ENCODE data around the gene GRWD1.

- TF ChIP-seq, protein P1, sequence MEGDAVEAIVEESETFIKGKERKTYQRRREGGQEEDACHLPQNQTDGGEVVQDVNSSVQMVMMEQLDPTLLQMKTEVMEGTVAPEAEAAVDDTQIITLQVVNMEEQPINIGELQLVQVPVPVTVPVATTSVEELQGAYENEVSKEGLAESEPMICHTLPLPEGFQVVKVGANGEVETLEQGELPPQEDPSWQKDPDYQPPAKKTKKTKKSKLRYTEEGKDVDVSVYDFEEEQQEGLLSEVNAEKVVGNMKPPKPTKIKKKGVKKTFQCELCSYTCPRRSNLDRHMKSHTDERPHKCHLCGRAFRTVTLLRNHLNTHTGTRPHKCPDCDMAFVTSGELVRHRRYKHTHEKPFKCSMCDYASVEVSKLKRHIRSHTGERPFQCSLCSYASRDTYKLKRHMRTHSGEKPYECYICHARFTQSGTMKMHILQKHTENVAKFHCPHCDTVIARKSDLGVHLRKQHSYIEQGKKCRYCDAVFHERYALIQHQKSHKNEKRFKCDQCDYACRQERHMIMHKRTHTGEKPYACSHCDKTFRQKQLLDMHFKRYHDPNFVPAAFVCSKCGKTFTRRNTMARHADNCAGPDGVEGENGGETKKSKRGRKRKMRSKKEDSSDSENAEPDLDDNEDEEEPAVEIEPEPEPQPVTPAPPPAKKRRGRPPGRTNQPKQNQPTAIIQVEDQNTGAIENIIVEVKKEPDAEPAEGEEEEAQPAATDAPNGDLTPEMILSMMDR (IDR thresholded peaks at IDR 0.05): no peak
- no peak for TF ChIP-seq POLR2A (IDR thresholded peaks at IDR 0.05)
- TF ChIP-seq EP300 (IDR thresholded peaks at IDR 0.05): no peak
Measured at GRCh38 chr19:48443256-48443655, 2.5 kb upstream of the GRWD1 start.
